H1 (cell line): Measurements from ENCODE around the gene MCF2L2.

ENCODE experiments used
- CTCF ChIP-seq, 3 experiments: IDR thresholded peaks; 1 replicate in 2 of 3; 2 replicates in 1 of 3; pipeline versions ENCODE4 v1.5.1 to v1.6.1; 2011; ENCODE audit warnings: low read length in 3 of 3, mild to moderate bottlenecking in 3 of 3, inconsistent platforms in 2 of 3, low read depth in 1 of 3, moderate library complexity in 1 of 3; ENCODE audit not compliant: insufficient read depth in 1 of 3; ENCODE audit errors: control extremely low read depth in 1 of 3
- EP300 ChIP-seq, 2 experiments: IDR thresholded peaks; 1 replicate in 1 of 2; 2 replicates in 1 of 2; pipeline ENCODE4 v1.6.1; 2011 to 2012; ENCODE audit warnings: low read depth in 2 of 2, low read length in 2 of 2, mild to moderate bottlenecking in 2 of 2, borderline replicate concordance in 1 of 2, inconsistent platforms in 1 of 2, moderate library complexity in 1 of 2
- GTF2F1 ChIP-seq: IDR thresholded peaks from 2 replicates; pipeline ENCODE4 v1.6.1; 2012; ENCODE audit warnings: low read depth, low read length, improper control_type of control experiment, borderline replicate concordance
- POLR2A ChIP-seq, 2 experiments: IDR thresholded peaks; 1 replicate in 1 of 2; 2 replicates in 1 of 2; pipeline ENCODE4 v1.6.1; 2011; ENCODE audit warnings: low read depth in 2 of 2, low read length in 2 of 2, mild to moderate bottlenecking in 2 of 2; ENCODE audit errors: control extremely low read depth in 1 of 2
- TAF1 ChIP-seq: IDR thresholded peaks from 2 replicates; pipeline ENCODE4 v1.6.1; 2011; ENCODE audit warnings: mild to moderate bottlenecking, low read depth, low read length

GRCh38 chr3:183278479-183279088, 149.8 kb downstream of the MCF2L2 start:
- TF ChIP-seq GTF2F1 (no peak), CTCF (IDR thresholded peaks at IDR 0.05; ENCODE audit: control extremely low read depth in 1 of 3, insufficient read depth in 1 of 3, low read depth in 1 of 3, low read length in 3 of 3) (no peak), EP300 (IDR thresholded peaks at IDR 0.05; ENCODE audit: borderline replicate concordance in 1 of 2, low read depth in 2 of 2, low read length in 2 of 2) (no peak), TAF1 (no peak), POLR2A (IDR thresholded peaks at IDR 0.05; ENCODE audit: control extremely low read depth in 1 of 2, low read depth in 2 of 2, low read length in 2 of 2) (no peak)
